ENCODE measurements around the gene MFAP1.
"Not testable (repeated sequence)": the region's sequence is repeated elsewhere in the genome, so short reads cannot be mapped to it uniquely, and the experiment has no call there.

MFAP1 gene

GRCh38 chr15:43828061-43828657 lies 3.7 kb upstream of the MFAP1 start:
- Histone ChIP-seq H3K9me2 (replicated peaks; ENCODE audit: insufficient read depth, low read length) (no peaks in the 10 kb centered on the region), H3K36me3 (ENCODE audit: low read length) (peaks cover 24% of the 10 kb centered on the region), H3K9ac (ENCODE audit: low read length) (peak overlapping the region; percentile 92), H3K4me2 (ENCODE audit: low read depth, low read length, poor library complexity, severe bottlenecking) (peak overlapping the region; percentile 100), H3F3A (ENCODE audit: insufficient read depth) (peaks cover 45% of the 10 kb centered on the region), H3K9me3 (ENCODE audit: insufficient read depth, low read length) (no peaks in the 10 kb centered on the region), H3K27ac (ENCODE audit: low read depth, low read length) (peak overlapping the region; percentile 93), H3K27me3 (ENCODE audit: low read length) (no peaks in the 10 kb centered on the region), H3K4me3 (ENCODE audit: insufficient read depth, low read length, poor library complexity, severe bottlenecking) (peak overlapping the region; percentile 81), H3K79me2 (ENCODE audit: insufficient read depth, low read length) (peaks cover 86% of the 10 kb centered on the region), H4K20me1 (ENCODE audit: low read depth, low read length) (peaks cover 12% of the 10 kb centered on the region; the same call in 1 of the 2 replicates), H2AFZ (ENCODE audit: low read depth, low read length, severe bottlenecking) (no peak overlapping the region)
- TF ChIP-seq CTCF (IDR thresholded peaks at IDR 0.05; ENCODE audit: insufficient read depth, low read length, poor library complexity, severe bottlenecking) = no peak
- TF ChIP-seq EZH2phosphoT487 (conservative IDR thresholded peaks at IDR 0.05; ENCODE audit: low read length) = no peak

- H4K20me1 ChIP-seq (ENCODE audit: low read depth, low read length) = no peaks in the 10 kb centered on the region
- H3K9me3 ChIP-seq (ENCODE audit: insufficient read depth, low read length) = no peaks in the 10 kb centered on the region
- H2AFZ ChIP-seq (ENCODE audit: low read depth, low read length, severe bottlenecking) = no peak within 1 kb of the TSS
- TF ChIP-seq EZH2phosphoT487 (conservative IDR thresholded peaks at IDR 0.05; ENCODE audit: low read length) (no peak), CTCF (IDR thresholded peaks at IDR 0.05; ENCODE audit: insufficient read depth, low read length, poor library complexity, severe bottlenecking) (no peak)
- H3K9ac ChIP-seq (ENCODE audit: low read length) = peak within 1 kb of the TSS; percentile 92
- H3K27ac ChIP-seq (ENCODE audit: low read depth, low read length) = peak within 1 kb of the TSS; percentile 93
- peak within 1 kb of the TSS; percentile 81 for H3K4me3 ChIP-seq (ENCODE audit: insufficient read depth, low read length, poor library complexity, severe bottlenecking)
- H3K36me3 ChIP-seq (ENCODE audit: low read length) = peaks cover 18% of the 10 kb centered on the region
- H3K4me2 ChIP-seq (ENCODE audit: low read depth, low read length, poor library complexity, severe bottlenecking) = peak within 1 kb of the TSS; percentile 100
- H3K79me2 ChIP-seq (ENCODE audit: insufficient read depth, low read length) = peaks cover 85% of the 10 kb centered on the region
- H3K9me2 ChIP-seq (replicated peaks; ENCODE audit: insufficient read depth, low read length) = no peaks in the 10 kb centered on the region
- no peaks in the 10 kb centered on the region for H3K27me3 ChIP-seq (ENCODE audit: low read length)
- H3F3A ChIP-seq (ENCODE audit: insufficient read depth) = peaks cover 37% of the 10 kb centered on the region
Measured at GRCh38 chr15:43826508-43827341, 2.2 kb upstream of the MFAP1 start, which contains the start of gene WDR76. Gene WDR76, plus strand, starts transcription at chr15:43827002. Its CDS starts 31 bp downstream, at chr15:43827033.

GRCh38 chr15:43826029-43826507 lies 1.6 kb upstream of the MFAP1 start:
- H3K79me2 ChIP-seq (ENCODE audit: insufficient read depth, low read length) = peaks cover 85% of the 10 kb centered on the region
- H3F3A ChIP-seq (ENCODE audit: insufficient read depth) = peaks cover 38% of the 10 kb centered on the region
- H3K4me3 ChIP-seq (ENCODE audit: insufficient read depth, low read length, poor library complexity, severe bottlenecking) = no peak overlapping the region
- H3K27me3 ChIP-seq (ENCODE audit: low read length) = no peaks in the 10 kb centered on the region
- H3K9me3 ChIP-seq (ENCODE audit: insufficient read depth, low read length) = no peaks in the 10 kb centered on the region
- H3K27ac ChIP-seq (ENCODE audit: low read depth, low read length) = peak overlapping the region; percentile 93
- H2AFZ ChIP-seq (ENCODE audit: low read depth, low read length, severe bottlenecking) = no peak overlapping the region
- H3K36me3 ChIP-seq (ENCODE audit: low read length) = peaks cover 22% of the 10 kb centered on the region
- H3K9me2 ChIP-seq (replicated peaks; ENCODE audit: insufficient read depth, low read length) = no peaks in the 10 kb centered on the region
- 0 out of 2 replicates have a peak, but pooled peaks cover 2% of the 10 kb centered on the region for H4K20me1 ChIP-seq (ENCODE audit: low read depth, low read length)
- H3K4me2 ChIP-seq (ENCODE audit: low read depth, low read length, poor library complexity, severe bottlenecking) = peak overlapping the region; percentile 100
- no peak for TF ChIP-seq CTCF (IDR thresholded peaks at IDR 0.05; ENCODE audit: insufficient read depth, low read length, poor library complexity, severe bottlenecking)
- no peak for TF ChIP-seq EZH2phosphoT487 (conservative IDR thresholded peaks at IDR 0.05; ENCODE audit: low read length)
- H3K9ac ChIP-seq (ENCODE audit: low read length) = peak overlapping the region; percentile 92

- not testable (repeated sequence) for H4K20me1 ChIP-seq (ENCODE audit: low read depth, low read length); H2AFZ ChIP-seq (ENCODE audit: low read depth, low read length, severe bottlenecking); H3K9me2 ChIP-seq (replicated peaks; ENCODE audit: insufficient read depth, low read length); H3K27me3 ChIP-seq (ENCODE audit: low read length); H3K4me3 ChIP-seq (ENCODE audit: insufficient read depth, low read length, poor library complexity, severe bottlenecking); H3K9me3 ChIP-seq (ENCODE audit: insufficient read depth, low read length)
- H3K36me3 ChIP-seq (ENCODE audit: low read length) = peaks cover 27% of the 10 kb centered on the region
- peak overlapping the region; percentile 93 for H3K27ac ChIP-seq (ENCODE audit: low read depth, low read length)
- peaks cover 85% of the 10 kb centered on the region for H3K79me2 ChIP-seq (ENCODE audit: insufficient read depth, low read length)
- H3F3A ChIP-seq (ENCODE audit: insufficient read depth) = peaks cover 38% of the 10 kb centered on the region
- H3K4me2 ChIP-seq (ENCODE audit: low read depth, low read length, poor library complexity, severe bottlenecking) = peak overlapping the region; percentile 95
- peak overlapping the region; percentile 97; the same call in 1 of the 2 replicates for H3K9ac ChIP-seq (ENCODE audit: low read length)
Measured at GRCh38 chr15:43825305-43825704, 815 bp upstream of the MFAP1 start.

Data from SU-DHL-6 (cell line).